GM12891 (cell line): ENCODE results near the gene LGI4.

Experiments
- PAX5 ChIP-seq: IDR thresholded peaks from 2 replicates; pipeline ENCODE4 v1.6.1; 2011; ENCODE audit warnings: low read length, moderate library complexity, mild to moderate bottlenecking; ENCODE audit not compliant: insufficient read depth, severe bottlenecking
- POLR2A ChIP-seq: IDR thresholded peaks from 2 replicates; pipeline ENCODE4 v1.6.1; 2011; ENCODE audit warnings: low read depth, low read length, control low read depth
- POLR2AphosphoS5 ChIP-seq: IDR thresholded peaks from 2 replicates; pipeline ENCODE4 v1.6.1; 2011; ENCODE audit warnings: low read depth, low read length, control low read depth
- SPI1 ChIP-seq: IDR thresholded peaks from 2 replicates; pipeline ENCODE4 v1.6.1; 2011; ENCODE audit warnings: low read depth, low read length, control low read depth

DNA sequence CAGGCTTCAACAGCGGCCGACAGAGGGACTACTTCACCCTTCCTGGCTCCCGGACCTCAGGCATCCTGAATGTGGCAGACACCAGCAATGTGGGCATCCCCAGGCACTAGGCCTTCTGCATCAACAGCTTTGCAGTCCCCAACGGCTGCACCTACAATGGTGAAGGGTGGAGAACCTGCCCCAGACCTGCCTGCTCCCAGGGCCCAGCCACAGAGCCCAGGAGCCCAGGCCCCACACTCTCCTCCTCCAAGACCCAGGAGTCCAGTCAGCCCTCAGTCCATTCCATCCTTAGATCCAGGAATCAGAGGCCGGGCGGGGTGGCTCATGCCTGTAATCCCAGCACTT is 58.9 kb downstream of the LGI4 start:
- no peak for TF ChIP-seq POLR2AphosphoS5
- no peak for TF ChIP-seq POLR2A
- TF ChIP-seq SPI1, result no peak
- TF ChIP-seq PAX5, result no peak
